ENCODE data around the gene PKNOX2.
A peak's percentile ranks its signal among the peaks of the same experiment; 100 is the strongest.

PKNOX2 gene

GRCh38 chr11:125164422-125165110 lies at the start of gene PKNOX2:
PKNOX2 (plus strand) TSS chr11:125164751; CDS start chr11:125351306, 186,555 bp downstream.
- no peaks in the 10 kb centered on the region for H3K36me3 ChIP-seq (ENCODE audit: insufficient read depth, low read depth, low read length)
- H3K4me3 ChIP-seq (ENCODE audit: low read length), result peak within 1 kb of the TSS; percentile 78
- peak within 1 kb of the TSS; percentile 83; the same call in 1 of the 2 replicates for H3K9ac ChIP-seq (ENCODE audit: low read depth, low read length)
- H3K4me1 ChIP-seq (ENCODE audit: insufficient read depth, low read length), result peaks cover 48% of the 10 kb centered on the region
- peak within 1 kb of the TSS; percentile 80 for H3K27ac ChIP-seq (ENCODE audit: low read length)
- H3K27me3 ChIP-seq (ENCODE audit: insufficient read depth, low read length), result peaks cover 44% of the 10 kb centered on the region
- H3K9me3 ChIP-seq (ENCODE audit: insufficient read depth, low read depth, low read length), result no peaks in the 10 kb centered on the region

GRCh38 chr11:125117429-125117828 lies 47.1 kb upstream of the PKNOX2 start:
- no peaks in the 10 kb centered on the region for H3K9me3 ChIP-seq (ENCODE audit: insufficient read depth, low read depth, low read length)
- no peaks in the 10 kb centered on the region for H3K36me3 ChIP-seq (ENCODE audit: insufficient read depth, low read depth, low read length)
- no peak overlapping the region for H3K9ac ChIP-seq (ENCODE audit: low read depth, low read length)
- no peak overlapping the region for H3K4me3 ChIP-seq (ENCODE audit: low read length)
- H3K27ac ChIP-seq (ENCODE audit: low read length), result no peak overlapping the region
- H3K27me3 ChIP-seq (ENCODE audit: insufficient read depth, low read length), result peaks cover 24% of the 10 kb centered on the region; the same call in 1 of the 2 replicates
- H3K4me1 ChIP-seq (ENCODE audit: insufficient read depth, low read length), result no peaks in the 10 kb centered on the region

GRCh38 chr11:125123194-125123946 lies 41.2 kb upstream of the PKNOX2 start:
- peaks cover 51% of the 10 kb centered on the region for H3K27me3 ChIP-seq (ENCODE audit: insufficient read depth, low read length)
- no peak overlapping the region for H3K9ac ChIP-seq (ENCODE audit: low read depth, low read length)
- H3K4me3 ChIP-seq (ENCODE audit: low read length), result no peak overlapping the region
- no peaks in the 10 kb centered on the region for H3K9me3 ChIP-seq (ENCODE audit: insufficient read depth, low read depth, low read length)
- H3K27ac ChIP-seq (ENCODE audit: low read length), result no peak overlapping the region
- no peaks in the 10 kb centered on the region for H3K36me3 ChIP-seq (ENCODE audit: insufficient read depth, low read depth, low read length)
- no peaks in the 10 kb centered on the region for H3K4me1 ChIP-seq (ENCODE audit: insufficient read depth, low read length)

- Histone ChIP-seq H3K9ac (ENCODE audit: low read depth, low read length) (no peak overlapping the region), H3K36me3 (ENCODE audit: insufficient read depth, low read depth, low read length) (no peaks in the 10 kb centered on the region), H3K9me3 (ENCODE audit: insufficient read depth, low read depth, low read length) (no peaks in the 10 kb centered on the region), H3K4me1 (ENCODE audit: insufficient read depth, low read length) (no peaks in the 10 kb centered on the region), H3K4me3 (ENCODE audit: low read length) (no peak overlapping the region), H3K27ac (ENCODE audit: low read length) (no peak overlapping the region), H3K27me3 (ENCODE audit: insufficient read depth, low read length) (peaks cover 53% of the 10 kb centered on the region)
These were observed 40.5 kb upstream of the PKNOX2 start for GRCh38 chr11:125123947-125124617.

- no peaks in the 10 kb centered on the region for H3K9me3 ChIP-seq (ENCODE audit: insufficient read depth, low read depth, low read length)
- no peak overlapping the region for H3K27ac ChIP-seq (ENCODE audit: low read length)
- no peak overlapping the region for H3K9ac ChIP-seq (ENCODE audit: low read depth, low read length)
- H3K4me1 ChIP-seq (ENCODE audit: insufficient read depth, low read length), result no peaks in the 10 kb centered on the region
- peaks cover 52% of the 10 kb centered on the region for H3K27me3 ChIP-seq (ENCODE audit: insufficient read depth, low read length)
- H3K36me3 ChIP-seq (ENCODE audit: insufficient read depth, low read depth, low read length), result no peaks in the 10 kb centered on the region
- H3K4me3 ChIP-seq (ENCODE audit: low read length), result no peak overlapping the region
These were observed 39.9 kb upstream of the PKNOX2 start for GRCh38 chr11:125124618-125124992.

GRCh38 chr11:125128450-125128849 lies 36.1 kb upstream of the PKNOX2 start:
- H3K27me3 ChIP-seq (ENCODE audit: insufficient read depth, low read length), result peaks cover 30% of the 10 kb centered on the region
- no peaks in the 10 kb centered on the region for H3K4me1 ChIP-seq (ENCODE audit: insufficient read depth, low read length)
- H3K27ac ChIP-seq (ENCODE audit: low read length), result no peak overlapping the region
- H3K36me3 ChIP-seq (ENCODE audit: insufficient read depth, low read depth, low read length), result no peaks in the 10 kb centered on the region
- no peak overlapping the region for H3K9ac ChIP-seq (ENCODE audit: low read depth, low read length)
- H3K4me3 ChIP-seq (ENCODE audit: low read length), result no peak overlapping the region
- no peaks in the 10 kb centered on the region for H3K9me3 ChIP-seq (ENCODE audit: insufficient read depth, low read depth, low read length)

GRCh38 chr11:125129316-125129993 lies 35.1 kb upstream of the PKNOX2 start:
- H3K4me1 ChIP-seq (ENCODE audit: insufficient read depth, low read length), result no peaks in the 10 kb centered on the region
- H3K4me3 ChIP-seq (ENCODE audit: low read length), result no peak overlapping the region
- H3K9ac ChIP-seq (ENCODE audit: low read depth, low read length), result no peak overlapping the region
- no peaks in the 10 kb centered on the region for H3K36me3 ChIP-seq (ENCODE audit: insufficient read depth, low read depth, low read length)
- H3K27me3 ChIP-seq (ENCODE audit: insufficient read depth, low read length), result peaks cover 36% of the 10 kb centered on the region
- H3K9me3 ChIP-seq (ENCODE audit: insufficient read depth, low read depth, low read length), result no peaks in the 10 kb centered on the region
- H3K27ac ChIP-seq (ENCODE audit: low read length), result no peak overlapping the region

- H3K27me3 ChIP-seq (ENCODE audit: insufficient read depth, low read length), result peaks cover 21% of the 10 kb centered on the region
- H3K4me1 ChIP-seq (ENCODE audit: insufficient read depth, low read length), result no peaks in the 10 kb centered on the region
- no peak overlapping the region for H3K9ac ChIP-seq (ENCODE audit: low read depth, low read length)
- H3K9me3 ChIP-seq (ENCODE audit: insufficient read depth, low read depth, low read length), result no peaks in the 10 kb centered on the region
- no peak overlapping the region for H3K4me3 ChIP-seq (ENCODE audit: low read length)
- no peaks in the 10 kb centered on the region for H3K36me3 ChIP-seq (ENCODE audit: insufficient read depth, low read depth, low read length)
- H3K27ac ChIP-seq (ENCODE audit: low read length), result no peak overlapping the region
These were observed 32.5 kb upstream of the PKNOX2 start for GRCh38 chr11:125132071-125132470.

GRCh38 chr11:125132596-125132995 lies 32.0 kb upstream of the PKNOX2 start:
- Histone ChIP-seq H3K27ac (ENCODE audit: low read length) (no peak overlapping the region), H3K27me3 (ENCODE audit: insufficient read depth, low read length) (peaks cover 16% of the 10 kb centered on the region), H3K4me1 (ENCODE audit: insufficient read depth, low read length) (peaks cover 4% of the 10 kb centered on the region; the same call in 1 of the 2 replicates), H3K36me3 (ENCODE audit: insufficient read depth, low read depth, low read length) (no peaks in the 10 kb centered on the region), H3K9ac (ENCODE audit: low read depth, low read length) (no peak overlapping the region), H3K4me3 (ENCODE audit: low read length) (no peak overlapping the region), H3K9me3 (ENCODE audit: insufficient read depth, low read depth, low read length) (no peaks in the 10 kb centered on the region)

- Histone ChIP-seq H3K27ac (ENCODE audit: low read length) (no peak overlapping the region), H3K4me3 (ENCODE audit: low read length) (no peak overlapping the region), H3K4me1 (ENCODE audit: insufficient read depth, low read length) (peaks cover 23% of the 10 kb centered on the region), H3K36me3 (ENCODE audit: insufficient read depth, low read depth, low read length) (no peaks in the 10 kb centered on the region), H3K9me3 (ENCODE audit: insufficient read depth, low read depth, low read length) (no peaks in the 10 kb centered on the region), H3K27me3 (ENCODE audit: insufficient read depth, low read length) (peaks cover 35% of the 10 kb centered on the region), H3K9ac (ENCODE audit: low read depth, low read length) (no peak overlapping the region)
These were observed 28.6 kb upstream of the PKNOX2 start for GRCh38 chr11:125136001-125136400.

- H3K27me3 ChIP-seq (ENCODE audit: insufficient read depth, low read length), result peaks cover 59% of the 10 kb centered on the region
These were observed 25.6 kb upstream of the PKNOX2 start for GRCh38 chr11:125138966-125139365.

More at GRCh38 chr11:125138966-125139365, 25.6 kb upstream of the PKNOX2 start:
- Histone ChIP-seq H3K4me1 (ENCODE audit: insufficient read depth, low read length) (peaks cover 31% of the 10 kb centered on the region), H3K36me3 (ENCODE audit: insufficient read depth, low read depth, low read length) (no peaks in the 10 kb centered on the region), H3K4me3 (ENCODE audit: low read length) (no peak overlapping the region), H3K27ac (ENCODE audit: low read length) (peak overlapping the region; percentile 3), H3K9ac (ENCODE audit: low read depth, low read length) (no peak overlapping the region), H3K9me3 (ENCODE audit: insufficient read depth, low read depth, low read length) (no peaks in the 10 kb centered on the region)

Data from iPS-20b (cell line).